Midbrain (tissue), 1 donor: ENCODE measurements around the gene CCDC86.

ENCODE experiments used
- DNase-seq: peaks from one replicate; lab custom pipeline; 2025; lab: John Stamatoyannopoulos, UW

The CCDC86 gene

GRCh38 chr11:60831143-60831500, 10.8 kb upstream of the CCDC86 start:
- peak; percentile 85 for DNase-seq

DNA sequence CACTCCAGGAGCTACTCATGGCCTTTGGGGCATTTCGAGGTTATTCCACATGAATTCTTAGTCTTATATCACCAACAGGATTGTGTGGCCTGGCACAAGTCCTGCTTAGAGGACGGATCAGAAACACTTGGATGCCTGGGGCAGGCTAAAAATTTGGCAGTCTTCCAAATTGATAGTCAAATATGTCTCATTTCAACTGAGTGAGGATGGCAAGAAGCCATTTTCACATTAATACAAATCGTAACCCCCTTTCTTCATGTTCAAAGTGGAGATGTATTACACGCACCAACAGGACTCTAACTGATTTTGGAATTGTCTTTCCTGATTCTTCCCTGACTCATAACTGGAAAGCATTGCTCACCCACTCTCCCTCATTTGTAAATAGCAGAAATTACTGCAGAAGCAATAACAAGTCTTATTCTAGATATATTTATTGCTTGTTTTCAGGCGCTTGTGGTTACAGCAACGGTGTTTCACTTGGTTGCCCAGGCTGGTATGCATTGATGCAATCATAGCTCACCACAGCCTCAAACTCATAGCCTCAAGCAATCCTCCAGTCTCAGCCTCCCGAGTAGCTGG, 10.3 kb upstream of the CCDC86 start:
- no peak for DNase-seq

DNA sequence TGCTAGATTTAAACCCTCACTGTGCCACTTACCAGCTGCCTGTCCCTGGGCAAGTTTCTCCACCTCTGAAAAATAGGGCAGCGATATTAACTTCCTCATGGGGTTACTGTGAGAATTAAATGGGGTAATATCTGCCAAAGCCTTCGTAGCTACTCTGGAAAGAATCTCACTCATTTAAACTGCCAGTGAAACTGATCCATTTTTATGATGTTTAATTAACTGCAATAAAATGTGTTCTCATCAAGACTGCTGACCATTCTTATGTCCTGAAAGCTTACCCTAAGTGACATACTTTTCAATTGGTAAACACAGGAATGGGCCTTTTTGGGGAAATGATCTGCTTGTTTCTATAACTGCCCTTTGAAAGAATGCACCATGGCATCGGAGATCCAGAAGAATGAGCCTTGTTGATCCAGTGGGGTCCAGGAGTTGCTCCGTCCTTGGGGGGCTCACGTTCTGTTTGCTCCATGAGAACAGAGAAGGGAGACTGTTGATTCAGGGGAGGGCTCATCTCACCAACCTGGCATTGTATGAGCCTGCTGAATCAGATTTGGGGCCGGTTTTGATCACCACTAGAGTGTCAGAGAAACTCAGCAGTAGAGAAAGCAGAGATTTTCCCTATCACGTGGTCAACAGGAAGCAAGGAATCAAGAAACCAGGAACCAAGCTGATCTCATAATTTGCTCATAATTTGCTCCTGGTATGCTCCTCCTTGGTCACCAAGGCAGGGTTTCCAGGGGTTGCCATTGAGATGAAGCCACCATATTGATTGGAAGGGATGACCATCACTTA, 7.0 kb upstream of the CCDC86 start:
- DNase-seq: no peak

DNA sequence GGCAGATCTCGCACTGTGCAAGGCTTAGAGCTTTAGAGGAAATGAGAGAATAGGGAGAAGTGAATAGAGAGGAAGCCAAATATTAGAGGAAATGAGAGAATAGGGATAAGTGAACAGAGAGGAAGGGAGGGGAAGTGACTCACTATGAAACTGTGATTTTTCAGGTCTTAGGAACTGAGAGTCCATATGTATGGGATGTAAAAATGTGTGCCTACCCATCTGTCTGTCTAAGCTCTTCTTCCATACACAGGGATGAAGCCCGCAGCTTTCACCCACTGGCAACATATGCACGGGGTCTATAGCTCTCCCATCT, 6.4 kb upstream of the CCDC86 start:
- DNase-seq: no peak

DNA sequence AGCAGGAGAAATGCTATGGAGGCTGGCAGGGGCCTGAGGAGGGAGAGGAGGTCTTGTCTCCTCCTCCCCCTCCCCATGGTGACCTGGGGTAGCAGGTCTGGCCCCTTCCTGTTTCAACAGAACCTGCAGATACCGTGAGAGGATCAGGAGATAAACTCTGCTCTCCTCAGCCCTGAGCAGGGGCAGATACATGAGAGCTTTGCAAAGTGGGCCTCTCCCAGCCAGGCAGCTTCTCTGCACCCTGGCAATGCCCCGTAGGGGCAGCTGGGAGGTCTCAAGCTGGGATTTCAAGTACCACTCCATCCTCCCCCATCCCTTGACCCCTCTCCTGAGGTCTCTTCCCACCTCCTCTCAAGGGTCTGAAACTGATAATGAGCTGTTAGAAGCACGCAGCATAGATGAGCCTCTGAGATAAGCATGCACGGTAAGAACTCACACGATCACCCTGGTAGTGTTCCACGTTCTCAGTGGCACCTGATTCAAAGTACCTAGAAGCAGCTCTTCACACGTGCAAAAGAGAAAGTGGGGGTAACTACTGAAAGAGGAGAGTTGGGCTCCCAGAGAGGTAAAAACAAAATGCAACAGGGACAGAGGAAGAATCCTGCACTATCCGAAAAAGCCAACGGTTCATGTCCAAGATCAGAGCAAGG, 4.9 kb upstream of the CCDC86 start:
- DNase-seq: no peak

DNA sequence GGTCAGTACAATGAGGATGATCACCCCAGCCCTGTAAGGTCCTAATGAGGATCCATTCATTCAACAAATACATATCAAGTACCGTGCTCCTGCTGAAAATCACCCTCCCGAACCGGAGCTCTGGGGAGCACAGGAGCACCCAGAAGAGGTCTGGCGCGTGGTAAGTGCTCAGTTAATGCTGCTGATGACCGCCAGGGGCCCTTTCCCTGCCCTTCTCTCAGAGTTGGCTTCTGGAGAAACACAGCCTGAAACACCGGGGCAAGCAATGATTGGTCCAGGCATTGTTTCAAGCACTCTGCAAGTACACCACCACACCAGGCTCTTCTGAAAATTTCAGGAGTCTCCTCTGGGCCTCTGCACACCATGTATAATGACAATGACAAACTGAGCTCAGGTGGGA, 3.8 kb upstream of the CCDC86 start:
- DNase-seq: no peak

DNA sequence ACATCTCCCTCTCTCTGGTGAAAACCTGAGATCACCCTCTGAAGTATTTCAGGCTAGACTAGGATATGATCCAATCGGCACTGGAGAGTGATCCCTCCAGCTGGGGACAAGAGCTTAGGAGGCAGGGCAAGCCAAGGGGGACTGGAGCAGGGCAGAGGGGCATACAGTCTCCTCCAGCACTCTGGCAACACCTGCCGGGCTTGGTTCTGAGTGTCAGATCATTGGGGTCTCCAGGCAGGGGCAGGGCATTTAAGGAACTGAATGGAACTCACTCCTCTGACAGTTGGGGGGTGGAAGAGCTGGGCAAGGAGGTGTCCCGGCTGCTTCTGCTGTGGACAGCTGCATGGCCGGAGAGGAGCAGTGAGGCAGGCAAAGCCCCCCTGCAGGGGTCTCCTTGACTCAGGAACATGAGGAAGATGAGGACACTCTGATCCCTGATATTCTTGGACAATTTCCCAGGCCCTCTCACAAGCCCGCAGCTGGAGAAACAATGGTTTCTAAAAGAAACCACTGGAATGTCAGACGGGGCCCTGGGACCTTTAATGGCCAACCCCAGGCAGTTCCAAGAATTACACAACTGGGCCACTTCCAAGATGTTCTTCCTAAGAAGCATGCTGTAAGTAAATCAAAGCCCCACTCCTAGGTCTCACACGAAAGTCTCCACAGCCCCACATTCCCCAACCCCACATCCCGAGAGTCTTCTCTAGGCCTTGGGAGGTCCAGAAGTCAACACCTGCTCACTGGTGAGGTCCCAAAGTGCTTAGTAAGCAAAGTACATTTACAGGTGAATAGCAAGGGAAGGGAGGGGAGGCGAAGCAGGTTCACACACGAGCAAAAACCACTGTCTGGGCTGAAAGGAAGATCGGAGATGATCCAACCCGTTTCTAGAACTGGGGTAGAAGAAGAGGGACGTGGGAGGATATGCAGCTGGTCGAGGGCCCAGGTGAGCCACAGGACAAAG, 1.2 kb upstream of the CCDC86 start:
- DNase-seq: peak; percentile 6

DNA sequence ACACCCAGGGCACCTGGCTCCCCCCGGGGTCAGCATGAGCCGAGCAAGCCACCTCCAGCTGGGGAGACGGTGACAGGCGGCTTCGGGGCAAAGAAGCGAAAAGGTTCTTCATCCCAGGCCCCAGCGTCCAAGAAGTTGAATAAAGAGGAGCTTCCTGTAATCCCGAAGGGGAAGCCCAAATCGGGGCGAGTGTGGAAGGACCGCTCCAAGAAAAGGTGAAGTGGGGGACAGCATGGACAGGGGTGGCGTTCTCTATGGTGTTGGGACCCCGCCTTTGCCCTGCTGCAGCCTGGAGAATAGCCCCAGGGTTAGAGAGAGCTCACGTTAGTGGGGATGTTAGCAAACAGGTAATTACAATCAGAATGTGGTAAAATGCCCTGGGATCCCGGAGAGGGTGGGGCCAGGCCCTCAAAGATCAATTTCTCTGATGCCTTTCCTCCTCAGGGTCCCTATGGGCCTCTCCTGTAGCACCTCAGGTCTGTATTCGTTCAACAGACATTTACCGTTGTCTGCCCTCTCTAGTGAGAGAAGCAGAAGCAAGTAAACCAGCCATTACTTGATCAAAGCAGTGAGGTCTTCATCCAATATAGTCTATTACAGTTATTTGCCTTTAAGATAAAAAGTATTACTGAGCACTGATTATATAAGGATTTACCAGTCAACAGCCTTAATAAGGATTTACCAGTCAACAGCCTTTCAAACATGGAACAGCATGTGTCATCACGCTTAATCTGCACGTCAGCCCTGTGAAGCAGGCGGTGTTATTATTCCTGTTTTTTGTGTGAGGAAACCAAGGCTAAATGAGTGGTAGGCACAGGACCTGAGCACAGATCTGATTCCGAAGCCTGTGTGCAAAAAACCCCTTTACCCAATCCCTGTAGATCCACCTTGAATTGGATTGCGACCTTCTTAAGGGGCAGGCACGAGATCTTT, 1.0 kb downstream of the CCDC86 start:
- DNase-seq: peak; percentile 2

GRCh38 chr11:60844045-60844869, 2.3 kb downstream of the CCDC86 start:
- DNase-seq: no peak

DNA sequence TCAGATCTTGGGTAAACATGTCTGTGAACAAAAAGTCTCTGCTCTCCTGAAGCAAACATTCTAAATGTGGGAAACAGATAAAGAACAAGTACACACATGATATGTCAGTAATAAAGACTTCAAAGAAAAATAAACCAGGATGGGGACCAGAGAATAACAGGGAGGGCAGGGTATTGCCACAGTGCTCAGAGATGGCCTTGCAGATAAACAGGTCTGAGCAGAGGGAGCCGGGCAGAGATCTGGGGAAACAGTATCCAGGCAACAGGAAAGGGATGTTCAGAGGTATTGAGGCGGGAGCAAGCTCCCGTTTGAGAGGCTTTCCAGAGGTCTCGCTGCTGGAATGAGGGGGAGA, 2.9 kb downstream of the CCDC86 start:
- no peak for DNase-seq

DNA sequence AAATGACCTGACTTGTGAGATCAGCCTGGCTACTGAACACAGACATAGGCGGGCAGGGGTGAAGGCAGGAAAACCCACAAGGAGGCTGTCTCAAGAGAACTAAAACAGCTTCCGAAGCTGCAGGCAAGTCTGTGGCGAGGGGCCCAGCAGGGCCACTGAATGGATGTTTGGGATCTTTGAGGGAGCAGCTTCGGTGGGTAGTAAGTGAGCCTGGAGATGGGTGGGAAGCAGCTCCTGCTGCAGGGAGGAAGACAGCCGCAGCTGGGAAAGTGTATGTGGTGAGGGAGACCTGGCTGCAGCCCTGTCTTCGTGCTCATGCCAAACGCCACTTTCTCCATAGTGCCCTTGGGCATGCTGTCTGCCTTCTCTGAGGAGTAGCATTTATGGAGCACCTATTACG, 3.4 kb downstream of the CCDC86 start:
- DNase-seq: no peak

- no peak for DNase-seq
Measured at GRCh38 chr11:60847281-60847680, 5.4 kb downstream of the CCDC86 start.

GRCh38 chr11:60847896-60848295, 6.0 kb downstream of the CCDC86 start:
- no peak for DNase-seq

GRCh38 chr11:60848714-60849151, 6.8 kb downstream of the CCDC86 start:
- DNase-seq: no peak

DNA sequence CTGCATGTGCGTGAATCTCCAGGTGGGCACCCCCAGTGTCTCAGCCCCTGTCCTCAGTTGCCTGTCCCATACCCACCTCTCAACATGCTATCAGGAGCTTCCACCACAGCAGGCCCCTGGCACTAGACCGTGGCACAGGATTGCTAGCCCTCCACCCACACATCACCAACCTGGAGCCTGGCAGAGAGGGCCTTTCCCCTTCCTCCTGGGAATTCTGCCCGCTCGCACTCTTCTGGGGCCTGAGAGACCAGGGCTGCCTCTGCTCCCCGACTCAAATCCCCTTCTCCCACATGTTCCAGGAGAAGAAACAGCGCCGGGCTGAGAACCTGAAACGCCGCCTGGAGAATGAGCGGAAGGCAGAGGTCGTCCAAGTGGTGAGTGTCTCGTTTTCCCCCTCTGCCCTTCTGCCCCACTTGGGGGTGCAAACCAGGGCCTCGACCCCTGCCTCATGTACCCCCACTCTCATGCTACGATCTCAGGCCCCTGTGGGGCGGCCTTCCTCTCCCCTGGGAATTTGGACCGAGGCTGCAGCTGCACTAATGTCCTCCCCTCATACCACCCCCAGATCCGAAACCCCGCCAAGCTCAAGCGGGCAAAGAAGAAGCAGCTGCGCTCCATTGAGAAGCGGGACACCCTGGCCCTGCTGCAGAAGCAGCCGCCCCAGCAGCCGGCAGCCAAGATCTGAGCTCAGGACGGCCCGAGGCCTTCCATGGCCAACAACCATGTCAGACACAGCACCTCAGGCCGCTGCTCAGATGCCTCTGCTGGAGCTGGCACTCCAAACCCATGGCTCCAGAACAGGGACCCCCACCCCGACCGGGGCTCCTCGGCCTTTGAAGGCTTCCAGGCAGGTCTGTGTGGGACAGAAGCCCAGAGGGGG, 8.0 kb downstream of the CCDC86 start:
- no peak for DNase-seq

DNA sequence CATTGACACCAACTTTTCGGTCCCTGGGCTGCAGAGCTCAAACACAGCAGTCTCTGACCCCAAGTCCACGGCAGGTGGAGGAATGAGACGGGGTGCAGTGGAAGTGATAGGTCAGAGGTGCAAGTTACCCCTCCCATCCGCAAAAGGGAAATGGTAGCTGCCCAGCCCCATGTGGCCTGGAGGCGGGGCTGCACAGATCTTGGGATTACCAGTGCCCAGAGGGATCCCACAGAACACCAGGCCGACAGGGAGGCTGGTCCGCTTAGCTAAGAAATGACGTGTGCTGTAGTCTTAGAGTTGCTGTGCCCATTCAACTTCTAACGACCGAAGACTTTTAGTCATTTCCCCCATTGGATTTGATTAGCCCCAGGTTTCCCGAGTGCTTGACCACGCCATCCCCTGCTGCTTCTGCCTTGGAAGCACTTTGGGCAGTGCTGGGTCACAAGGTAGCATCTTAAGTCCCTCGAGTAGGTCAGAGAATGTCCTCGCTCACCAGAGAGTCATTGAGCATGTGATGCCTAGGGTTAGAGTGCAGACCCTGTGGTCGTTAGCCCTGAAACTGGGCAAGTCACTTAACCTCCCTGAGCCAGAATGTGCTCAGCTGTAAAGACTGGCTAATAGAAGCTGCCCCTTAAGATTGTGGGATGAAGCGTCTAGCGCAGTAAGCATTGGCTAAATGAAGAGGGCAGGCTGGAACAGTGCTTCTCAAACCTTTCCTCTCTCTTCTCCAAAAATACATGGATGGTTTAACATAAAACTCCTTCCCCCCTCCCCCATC, 9.6 kb downstream of the CCDC86 start:
- no peak for DNase-seq

- DNase-seq: no peak
Measured at GRCh38 chr11:60852117-60852981, 10.4 kb downstream of the CCDC86 start.
